ENCODE measurements around the gene PTPN12.
A peak's percentile ranks its signal among the peaks of the same experiment; 100 is the strongest.

PTPN12 gene

DNA sequence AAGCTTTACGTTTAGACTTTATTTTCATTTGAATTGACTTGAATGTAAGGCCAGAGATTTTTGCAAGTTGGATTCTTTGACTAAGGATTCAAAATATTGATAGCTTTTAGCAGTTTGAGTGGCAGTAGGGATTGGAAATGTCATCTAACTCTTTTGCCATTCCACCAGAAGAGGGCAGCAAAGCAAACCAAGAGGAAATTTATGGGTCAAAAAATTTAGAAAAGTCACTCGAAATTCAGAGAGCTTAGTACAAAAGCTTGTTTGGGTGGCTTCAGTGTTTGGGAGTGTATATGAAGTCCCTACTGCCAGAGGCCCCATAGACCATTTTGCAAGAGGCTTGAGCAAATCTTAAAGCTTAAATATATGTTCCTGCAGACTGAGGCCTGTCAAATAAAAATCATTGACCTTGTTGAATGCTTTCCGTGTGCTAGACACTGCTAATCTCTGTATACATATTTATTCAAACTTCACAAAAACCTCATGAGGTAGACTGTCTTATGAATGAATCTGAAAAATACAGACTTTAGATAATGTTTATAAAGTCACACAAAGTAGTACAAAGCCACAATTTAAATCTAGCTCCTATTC, 114.6 kb downstream of the PTPN12 start:
- TF ChIP-seq, protein P1, sequence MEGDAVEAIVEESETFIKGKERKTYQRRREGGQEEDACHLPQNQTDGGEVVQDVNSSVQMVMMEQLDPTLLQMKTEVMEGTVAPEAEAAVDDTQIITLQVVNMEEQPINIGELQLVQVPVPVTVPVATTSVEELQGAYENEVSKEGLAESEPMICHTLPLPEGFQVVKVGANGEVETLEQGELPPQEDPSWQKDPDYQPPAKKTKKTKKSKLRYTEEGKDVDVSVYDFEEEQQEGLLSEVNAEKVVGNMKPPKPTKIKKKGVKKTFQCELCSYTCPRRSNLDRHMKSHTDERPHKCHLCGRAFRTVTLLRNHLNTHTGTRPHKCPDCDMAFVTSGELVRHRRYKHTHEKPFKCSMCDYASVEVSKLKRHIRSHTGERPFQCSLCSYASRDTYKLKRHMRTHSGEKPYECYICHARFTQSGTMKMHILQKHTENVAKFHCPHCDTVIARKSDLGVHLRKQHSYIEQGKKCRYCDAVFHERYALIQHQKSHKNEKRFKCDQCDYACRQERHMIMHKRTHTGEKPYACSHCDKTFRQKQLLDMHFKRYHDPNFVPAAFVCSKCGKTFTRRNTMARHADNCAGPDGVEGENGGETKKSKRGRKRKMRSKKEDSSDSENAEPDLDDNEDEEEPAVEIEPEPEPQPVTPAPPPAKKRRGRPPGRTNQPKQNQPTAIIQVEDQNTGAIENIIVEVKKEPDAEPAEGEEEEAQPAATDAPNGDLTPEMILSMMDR (IDR thresholded peaks at IDR 0.05) = peak; percentile 84

GRCh38 chr7:77653572-77653971, 116.5 kb downstream of the PTPN12 start:
- TF ChIP-seq, protein P1 (IDR thresholded peaks at IDR 0.05) = no peak

GRCh38 chr7:77655356-77655755, 118.3 kb downstream of the PTPN12 start:
- TF ChIP-seq, protein P1 (IDR thresholded peaks at IDR 0.05) = no peak

DNA sequence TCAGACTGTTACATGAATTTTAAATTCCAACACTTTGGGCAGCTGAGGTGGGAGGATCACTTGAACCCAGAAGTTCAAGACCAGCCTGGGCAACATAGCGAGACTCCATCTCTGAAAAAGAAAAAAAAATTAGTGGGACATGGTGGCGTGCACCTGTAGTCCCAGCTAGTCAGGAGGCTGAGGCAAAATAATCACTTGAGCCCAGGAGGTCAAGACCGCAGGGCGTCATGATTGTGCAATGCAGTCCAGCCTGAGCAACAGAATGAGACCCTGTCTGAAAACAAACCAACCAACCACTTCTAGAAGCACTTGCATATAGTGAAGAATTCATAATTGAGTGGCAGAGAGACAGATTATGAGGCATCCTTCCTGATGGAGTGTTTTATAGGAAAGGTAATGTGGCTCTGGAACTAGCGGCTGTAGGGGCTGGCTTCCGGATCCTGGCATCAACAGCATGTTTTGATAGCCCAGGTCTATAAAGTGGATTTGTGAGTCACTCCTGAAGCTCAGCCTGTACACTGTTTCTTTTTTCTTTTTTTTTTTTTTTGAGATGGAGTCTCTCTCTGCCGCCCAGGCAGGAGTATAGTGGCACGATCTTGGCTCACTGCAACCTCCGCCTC, 118.9 kb downstream of the PTPN12 start:
- TF ChIP-seq, protein P1 (IDR thresholded peaks at IDR 0.05) = no peak

GRCh38 chr7:77657427-77658224, 120.5 kb downstream of the PTPN12 start:
- TF ChIP-seq, protein P1 (IDR thresholded peaks at IDR 0.05) = peak; percentile 69

DNA sequence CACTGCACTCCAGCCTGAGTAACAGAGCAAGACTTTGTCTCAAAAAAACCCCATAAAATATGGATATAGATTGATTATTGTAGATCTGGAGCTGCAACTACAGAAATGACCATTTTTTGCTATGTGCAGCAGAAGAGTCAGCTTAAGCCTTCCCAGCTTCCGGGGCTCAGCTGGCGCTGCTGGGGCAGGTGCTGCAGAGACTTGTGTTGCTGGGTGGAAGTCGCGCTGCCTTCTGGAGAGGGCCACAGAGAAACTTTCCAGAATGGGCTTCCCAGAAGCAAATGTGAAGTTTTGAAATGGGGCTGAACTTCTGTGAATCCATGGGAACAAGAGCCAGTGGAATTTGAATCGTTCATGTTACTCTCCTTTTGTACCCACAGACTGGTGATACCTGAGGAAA, 121.8 kb downstream of the PTPN12 start:
- TF ChIP-seq, protein P1 (IDR thresholded peaks at IDR 0.05) = no peak

GRCh38 chr7:77661816-77662215, 124.7 kb downstream of the PTPN12 start:
- TF ChIP-seq, protein P1 (IDR thresholded peaks at IDR 0.05) = no peak

Measured in LNCAP (cell line).